ENCODE results near the gene ARMC3. TPM values are rescaled to one million over a fixed set of nuclear protein-coding genes. Genes with fewer than 3 reads are reported as not detected.

Gene ARMC3
- total RNA-seq, 1 experiment from 2014 or later: 0.28 TPM

GRCh38 chr10:22990443-22990842 lies 62.6 kb downstream of the ARMC3 start:
- POLR2A ChIA-PET: interaction anchor here (0.8 kb wide), 1 partner anchor 10 kb away, joined by 3 read pairs; no protein-coding TSS in a partner anchor
- Mint-ChIP-seq H3K4me1 (peaks cover 35% of the 10 kb centered on the region), H3K27ac (no peak overlapping the region), H3K36me3 (no peaks in the 10 kb centered on the region), H3K4me3 (no peak overlapping the region), H3K9me3 (no peaks in the 10 kb centered on the region), H3K27me3 (ENCODE audit: low read depth) (no peaks in the 10 kb centered on the region)
- ATAC-seq (no peak), DNase-seq (ENCODE audit: low spot score) (no peak)
- CTCF ChIA-PET: interaction anchor here (1.1 to 2.1 kb wide), 5 partner anchors 45 to 486 kb away, joined by 3 to 9 read pairs (median 3); no protein-coding TSS in a partner anchor
- TF ChIP-seq SMAD3 (CRISPR knock-in tag; IDR thresholded peaks at IDR 0.05; ENCODE audit: borderline replicate concordance) (no peak), NFYB (CRISPR knock-in tag; conservative IDR thresholded peaks at IDR 0.05; ENCODE audit: low read depth) (no peak), NFATC4 (CRISPR knock-in tag; IDR thresholded peaks at IDR 0.05) (no peak), CDX4 (CRISPR knock-in tag; IDR thresholded peaks at IDR 0.05; ENCODE audit: borderline replicate concordance) (no peak), MXD4 (CRISPR knock-in tag; IDR thresholded peaks at IDR 0.05; ENCODE audit: borderline replicate concordance) (no peak), ZNF396 (CRISPR knock-in tag; IDR thresholded peaks at IDR 0.05; ENCODE audit: borderline replicate concordance) (no peak), ERG (CRISPR knock-in tag; IDR thresholded peaks at IDR 0.05) (no peak), RELA (CRISPR knock-in tag; IDR thresholded peaks at IDR 0.05; ENCODE audit: borderline replicate concordance) (no peak), FOXK1 (CRISPR knock-in tag; IDR thresholded peaks at IDR 0.05) (no peak), ZNF121 (CRISPR knock-in tag; IDR thresholded peaks at IDR 0.05) (no peak), ELF4 (CRISPR knock-in tag; IDR thresholded peaks at IDR 0.05; ENCODE audit: low read depth) (no peak), FOXJ3 (CRISPR knock-in tag; IDR thresholded peaks at IDR 0.05; ENCODE audit: borderline replicate concordance) (no peak), GTF2I (CRISPR knock-in tag; conservative IDR thresholded peaks at IDR 0.05) (no peak), NFE2L1 (CRISPR knock-in tag; IDR thresholded peaks at IDR 0.05) (no peak), TEAD4 (CRISPR knock-in tag; IDR thresholded peaks at IDR 0.05) (no peak)
- TF ChIP-seq, protein P1, sequence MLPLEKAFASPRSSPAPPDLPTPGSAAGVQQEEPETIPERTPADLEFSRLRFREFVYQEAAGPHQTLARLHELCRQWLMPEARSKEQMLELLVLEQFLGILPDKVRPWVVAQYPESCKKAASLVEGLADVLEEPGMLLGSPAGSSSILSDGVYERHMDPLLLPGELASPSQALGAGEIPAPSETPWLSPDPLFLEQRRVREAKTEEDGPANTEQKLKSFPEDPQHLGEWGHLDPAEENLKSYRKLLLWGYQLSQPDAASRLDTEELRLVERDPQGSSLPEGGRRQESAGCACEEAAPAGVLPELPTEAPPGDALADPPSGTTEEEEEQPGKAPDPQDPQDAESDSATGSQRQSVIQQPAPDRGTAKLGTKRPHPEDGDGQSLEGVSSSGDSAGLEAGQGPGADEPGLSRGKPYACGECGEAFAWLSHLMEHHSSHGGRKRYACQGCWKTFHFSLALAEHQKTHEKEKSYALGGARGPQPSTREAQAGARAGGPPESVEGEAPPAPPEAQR (CRISPR knock-in tag; IDR thresholded peaks at IDR 0.05): no peak
- TF ChIP-seq, protein P2, sequence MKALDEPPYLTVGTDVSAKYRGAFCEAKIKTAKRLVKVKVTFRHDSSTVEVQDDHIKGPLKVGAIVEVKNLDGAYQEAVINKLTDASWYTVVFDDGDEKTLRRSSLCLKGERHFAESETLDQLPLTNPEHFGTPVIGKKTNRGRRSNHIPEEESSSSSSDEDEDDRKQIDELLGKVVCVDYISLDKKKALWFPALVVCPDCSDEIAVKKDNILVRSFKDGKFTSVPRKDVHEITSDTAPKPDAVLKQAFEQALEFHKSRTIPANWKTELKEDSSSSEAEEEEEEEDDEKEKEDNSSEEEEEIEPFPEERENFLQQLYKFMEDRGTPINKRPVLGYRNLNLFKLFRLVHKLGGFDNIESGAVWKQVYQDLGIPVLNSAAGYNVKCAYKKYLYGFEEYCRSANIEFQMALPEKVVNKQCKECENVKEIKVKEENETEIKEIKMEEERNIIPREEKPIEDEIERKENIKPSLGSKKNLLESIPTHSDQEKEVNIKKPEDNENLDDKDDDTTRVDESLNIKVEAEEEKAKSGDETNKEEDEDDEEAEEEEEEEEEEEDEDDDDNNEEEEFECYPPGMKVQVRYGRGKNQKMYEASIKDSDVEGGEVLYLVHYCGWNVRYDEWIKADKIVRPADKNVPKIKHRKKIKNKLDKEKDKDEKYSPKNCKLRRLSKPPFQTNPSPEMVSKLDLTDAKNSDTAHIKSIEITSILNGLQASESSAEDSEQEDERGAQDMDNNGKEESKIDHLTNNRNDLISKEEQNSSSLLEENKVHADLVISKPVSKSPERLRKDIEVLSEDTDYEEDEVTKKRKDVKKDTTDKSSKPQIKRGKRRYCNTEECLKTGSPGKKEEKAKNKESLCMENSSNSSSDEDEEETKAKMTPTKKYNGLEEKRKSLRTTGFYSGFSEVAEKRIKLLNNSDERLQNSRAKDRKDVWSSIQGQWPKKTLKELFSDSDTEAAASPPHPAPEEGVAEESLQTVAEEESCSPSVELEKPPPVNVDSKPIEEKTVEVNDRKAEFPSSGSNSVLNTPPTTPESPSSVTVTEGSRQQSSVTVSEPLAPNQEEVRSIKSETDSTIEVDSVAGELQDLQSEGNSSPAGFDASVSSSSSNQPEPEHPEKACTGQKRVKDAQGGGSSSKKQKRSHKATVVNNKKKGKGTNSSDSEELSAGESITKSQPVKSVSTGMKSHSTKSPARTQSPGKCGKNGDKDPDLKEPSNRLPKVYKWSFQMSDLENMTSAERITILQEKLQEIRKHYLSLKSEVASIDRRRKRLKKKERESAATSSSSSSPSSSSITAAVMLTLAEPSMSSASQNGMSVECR (CRISPR knock-in tag; IDR thresholded peaks at IDR 0.05; ENCODE audit: borderline replicate concordance): no peak

- CTCF ChIA-PET: interaction anchor here (0.6 kb wide), 1 partner anchor 476 kb away, joined by 4 read pairs; no protein-coding TSS in a partner anchor
- Mint-ChIP-seq H3K4me3 (no peak overlapping the region), H3K36me3 (no peaks in the 10 kb centered on the region), H3K27ac (no peak overlapping the region), H3K9me3 (no peaks in the 10 kb centered on the region), H3K27me3 (ENCODE audit: low read depth) (no peaks in the 10 kb centered on the region), H3K4me1 (peaks cover 33% of the 10 kb centered on the region)
- TF ChIP-seq FOXK1 (CRISPR knock-in tag; IDR thresholded peaks at IDR 0.05) (no peak), ZNF138 (CRISPR knock-in tag; conservative IDR thresholded peaks at IDR 0.05) (no peak), TEAD4 (CRISPR knock-in tag; IDR thresholded peaks at IDR 0.05) (no peak), ZNF121 (CRISPR knock-in tag; IDR thresholded peaks at IDR 0.05) (no peak), PRRX2 (CRISPR knock-in tag; IDR thresholded peaks at IDR 0.05) (no peak), TCF7 (CRISPR knock-in tag; IDR thresholded peaks at IDR 0.05; ENCODE audit: low read depth) (no peak), CBFB (CRISPR knock-in tag; IDR thresholded peaks at IDR 0.05; ENCODE audit: low read depth) (no peak), OVOL2 (CRISPR knock-in tag; IDR thresholded peaks at IDR 0.05; ENCODE audit: borderline replicate concordance) (no peak), SP1 (CRISPR knock-in tag; conservative IDR thresholded peaks at IDR 0.05) (no peak)
- TF ChIP-seq, protein P3, sequence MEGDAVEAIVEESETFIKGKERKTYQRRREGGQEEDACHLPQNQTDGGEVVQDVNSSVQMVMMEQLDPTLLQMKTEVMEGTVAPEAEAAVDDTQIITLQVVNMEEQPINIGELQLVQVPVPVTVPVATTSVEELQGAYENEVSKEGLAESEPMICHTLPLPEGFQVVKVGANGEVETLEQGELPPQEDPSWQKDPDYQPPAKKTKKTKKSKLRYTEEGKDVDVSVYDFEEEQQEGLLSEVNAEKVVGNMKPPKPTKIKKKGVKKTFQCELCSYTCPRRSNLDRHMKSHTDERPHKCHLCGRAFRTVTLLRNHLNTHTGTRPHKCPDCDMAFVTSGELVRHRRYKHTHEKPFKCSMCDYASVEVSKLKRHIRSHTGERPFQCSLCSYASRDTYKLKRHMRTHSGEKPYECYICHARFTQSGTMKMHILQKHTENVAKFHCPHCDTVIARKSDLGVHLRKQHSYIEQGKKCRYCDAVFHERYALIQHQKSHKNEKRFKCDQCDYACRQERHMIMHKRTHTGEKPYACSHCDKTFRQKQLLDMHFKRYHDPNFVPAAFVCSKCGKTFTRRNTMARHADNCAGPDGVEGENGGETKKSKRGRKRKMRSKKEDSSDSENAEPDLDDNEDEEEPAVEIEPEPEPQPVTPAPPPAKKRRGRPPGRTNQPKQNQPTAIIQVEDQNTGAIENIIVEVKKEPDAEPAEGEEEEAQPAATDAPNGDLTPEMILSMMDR (IDR thresholded peaks at IDR 0.05): no peak
- TF ChIP-seq, protein P4, sequence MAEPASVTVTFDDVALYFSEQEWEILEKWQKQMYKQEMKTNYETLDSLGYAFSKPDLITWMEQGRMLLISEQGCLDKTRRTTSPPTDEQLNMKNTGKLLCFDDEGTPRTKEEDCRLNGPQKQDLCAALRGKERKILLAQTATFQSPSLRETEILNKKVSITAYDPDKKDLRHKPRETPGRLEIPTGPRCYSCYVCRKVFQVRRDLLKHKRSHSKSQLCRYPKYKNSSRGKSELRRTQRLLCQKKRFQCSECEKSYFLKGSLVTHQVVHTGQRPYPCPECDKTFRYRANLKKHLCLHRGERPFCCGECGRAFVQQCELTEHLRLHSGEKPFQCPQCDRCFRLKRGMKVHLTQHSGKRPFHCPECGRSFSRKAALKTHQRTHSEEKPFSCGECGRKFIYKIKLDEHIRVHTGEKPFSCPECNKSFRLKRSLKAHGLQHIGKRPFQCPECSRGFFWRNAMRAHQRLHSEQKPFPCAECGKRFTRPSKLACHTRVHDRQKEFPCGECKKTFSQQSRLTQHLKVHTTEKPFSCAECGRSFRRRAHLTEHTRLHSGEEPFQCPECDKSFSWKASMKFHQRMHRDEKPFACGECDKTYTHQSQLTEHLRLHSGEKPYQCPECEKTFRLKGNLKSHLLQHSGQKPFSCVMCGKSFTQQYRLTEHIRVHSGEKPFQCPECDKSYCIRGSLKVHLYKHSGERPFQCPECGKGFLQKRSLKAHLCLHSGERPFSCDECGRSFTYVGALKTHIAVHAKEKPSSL (CRISPR knock-in tag; conservative IDR thresholded peaks at IDR 0.05): no peak
- DNase-seq (ENCODE audit: low spot score) (no peak), ATAC-seq (no peak)
- POLR2A ChIA-PET: no interaction called here
These were observed 64.2 kb downstream of the ARMC3 start for GRCh38 chr10:22992075-22992474.
